DOHH2 (cell line): ENCODE data around the gene STON2.

Source experiments
- EZH2phosphoT487 ChIP-seq: fragments of 200-600 bp; sonication (generic); IDR thresholded peaks from 2 replicates; pipeline ENCODE4 v1.6.1; 2017; ENCODE audit warnings: borderline replicate concordance, mild to moderate bottlenecking, antibody characterized with exemption, low read length, moderate library complexity, mixed read lengths
- TF ChIP-seq, protein P1 (sequence below): fragments of 200-600 bp; sonication (generic); IDR thresholded peaks from one replicate; pipeline ENCODE4 v1.5.1; 2014; ENCODE audit warnings: antibody characterized with exemption, mild to moderate bottlenecking, low read depth, low read length; ENCODE audit not compliant: poor library complexity, severe bottlenecking

DNA sequence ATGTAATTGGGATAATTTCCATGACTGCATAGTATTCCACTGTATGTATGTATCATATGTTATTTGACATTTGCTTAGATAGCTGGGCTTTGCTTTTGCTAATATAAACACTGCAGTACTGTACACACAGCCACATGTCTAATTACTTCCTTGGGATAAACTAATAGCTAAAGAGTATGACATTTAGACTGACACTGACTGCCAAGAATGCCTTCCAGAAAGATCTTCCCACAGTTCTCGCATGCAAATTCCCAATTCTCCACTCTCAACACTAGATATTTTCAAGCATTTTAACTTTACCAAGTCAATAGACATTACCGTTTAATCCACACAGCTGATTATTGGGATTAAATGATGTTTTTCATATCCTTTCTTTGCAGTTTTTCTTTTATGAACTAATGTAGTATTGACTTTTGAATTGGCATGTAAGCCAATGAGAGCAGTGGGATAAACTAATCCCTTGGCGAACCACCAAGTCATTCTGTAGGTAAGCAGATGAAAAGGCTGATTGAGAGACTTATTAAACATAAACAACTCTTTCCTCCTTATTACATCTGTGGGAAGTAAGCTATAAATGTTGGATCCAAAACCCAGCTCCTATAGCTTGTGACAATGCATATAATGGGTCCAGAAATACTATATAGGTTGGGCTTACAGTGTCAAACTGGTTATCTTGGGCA lies 55.5 kb downstream of the STON2 start:
- TF ChIP-seq, protein P1, sequence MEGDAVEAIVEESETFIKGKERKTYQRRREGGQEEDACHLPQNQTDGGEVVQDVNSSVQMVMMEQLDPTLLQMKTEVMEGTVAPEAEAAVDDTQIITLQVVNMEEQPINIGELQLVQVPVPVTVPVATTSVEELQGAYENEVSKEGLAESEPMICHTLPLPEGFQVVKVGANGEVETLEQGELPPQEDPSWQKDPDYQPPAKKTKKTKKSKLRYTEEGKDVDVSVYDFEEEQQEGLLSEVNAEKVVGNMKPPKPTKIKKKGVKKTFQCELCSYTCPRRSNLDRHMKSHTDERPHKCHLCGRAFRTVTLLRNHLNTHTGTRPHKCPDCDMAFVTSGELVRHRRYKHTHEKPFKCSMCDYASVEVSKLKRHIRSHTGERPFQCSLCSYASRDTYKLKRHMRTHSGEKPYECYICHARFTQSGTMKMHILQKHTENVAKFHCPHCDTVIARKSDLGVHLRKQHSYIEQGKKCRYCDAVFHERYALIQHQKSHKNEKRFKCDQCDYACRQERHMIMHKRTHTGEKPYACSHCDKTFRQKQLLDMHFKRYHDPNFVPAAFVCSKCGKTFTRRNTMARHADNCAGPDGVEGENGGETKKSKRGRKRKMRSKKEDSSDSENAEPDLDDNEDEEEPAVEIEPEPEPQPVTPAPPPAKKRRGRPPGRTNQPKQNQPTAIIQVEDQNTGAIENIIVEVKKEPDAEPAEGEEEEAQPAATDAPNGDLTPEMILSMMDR: no peak
- no peak for TF ChIP-seq EZH2phosphoT487
